GM18951 (cell line): ENCODE data around the gene PNPLA7.

Experiments
- POLR2A ChIP-seq: IDR thresholded peaks from 4 replicates; pipeline ENCODE4 v1.6.1; 2011; ENCODE audit warnings: mild to moderate bottlenecking; ENCODE audit not compliant: insufficient read length, insufficient read depth; ENCODE audit errors: extremely low read depth
- in situ Hi-C: fragments of 300-500 bp; cut with MboI; formaldehyde crosslinking; loops from one replicate; pipeline ENCODE4 v1.12.0; 2022; ENCODE audit warnings: low sequenced_read_pairs, mixed read lengths, inconsistent platforms; ENCODE audit not compliant: unreplicated experiment

The PNPLA7 gene

GRCh38 chr9:137496601-137497375 is 53.4 kb downstream of the PNPLA7 start:
- in situ Hi-C loops = no loop called here
- no peak for TF ChIP-seq POLR2A

- TF ChIP-seq POLR2A = no peak
- in situ Hi-C loops = no loop called here
Observed at GRCh38 chr9:137494550-137495351, 55.5 kb downstream of the PNPLA7 start.

DNA sequence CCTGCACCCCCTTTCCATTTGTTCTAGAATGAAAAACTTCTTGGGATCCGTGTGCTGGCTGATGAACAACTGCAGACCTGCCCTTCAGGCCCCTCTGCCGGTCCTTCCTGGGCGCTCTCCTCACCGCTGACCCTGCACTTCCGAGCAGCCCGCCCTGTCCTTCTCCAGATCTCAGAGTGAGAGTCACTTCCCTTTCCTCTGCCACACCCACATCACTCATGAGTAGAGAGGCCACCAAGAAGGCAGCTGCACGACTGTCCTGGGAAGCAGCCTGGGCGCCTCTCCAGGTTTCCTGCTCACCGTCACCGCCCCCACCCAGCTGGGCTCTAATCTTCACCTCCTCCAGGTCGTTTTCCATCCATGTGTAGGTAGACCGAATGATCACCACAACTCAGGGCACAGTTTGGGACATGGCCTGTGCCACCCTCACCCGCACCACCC is 56.1 kb downstream of the PNPLA7 start:
- no peak for TF ChIP-seq POLR2A
- in situ Hi-C loops = no loop called here

DNA sequence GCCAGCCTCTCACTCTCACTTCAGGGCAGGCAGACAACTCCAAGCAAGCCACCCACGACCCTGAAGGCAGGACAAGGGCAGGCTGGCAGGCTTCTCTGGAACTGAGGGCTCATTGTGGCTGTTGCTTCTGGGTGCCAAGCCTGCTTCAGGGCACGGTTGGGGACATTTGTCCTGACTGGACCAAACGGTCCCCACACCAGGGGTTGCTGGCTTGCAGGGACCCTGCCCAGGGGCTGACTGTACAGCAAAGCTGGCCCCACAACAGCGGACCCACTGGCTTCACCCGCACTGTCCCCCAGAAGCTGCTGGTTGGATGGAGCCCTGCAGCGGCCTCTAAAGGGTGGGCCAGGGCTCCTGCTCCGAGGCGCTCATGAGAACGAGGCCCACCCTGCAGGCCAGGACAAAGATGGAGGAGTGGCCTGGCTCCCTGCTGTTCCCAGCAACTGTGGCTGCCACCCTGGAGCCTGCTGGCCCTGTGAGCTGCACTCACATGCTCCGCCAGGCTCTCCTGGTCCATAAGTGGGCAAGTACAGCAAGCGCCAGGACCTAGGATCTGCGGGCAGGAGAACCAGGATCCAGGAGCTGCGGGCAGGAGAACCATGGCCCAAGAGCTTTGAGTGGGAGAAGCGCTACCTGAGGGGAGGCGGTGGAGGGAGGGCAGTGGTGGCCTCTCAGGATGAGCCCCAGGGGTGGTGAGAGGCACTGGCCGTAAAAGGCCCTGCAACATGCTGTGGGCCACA is 56.7 kb downstream of the PNPLA7 start:
- no peak for TF ChIP-seq POLR2A
- in situ Hi-C loops = no loop called here

DNA sequence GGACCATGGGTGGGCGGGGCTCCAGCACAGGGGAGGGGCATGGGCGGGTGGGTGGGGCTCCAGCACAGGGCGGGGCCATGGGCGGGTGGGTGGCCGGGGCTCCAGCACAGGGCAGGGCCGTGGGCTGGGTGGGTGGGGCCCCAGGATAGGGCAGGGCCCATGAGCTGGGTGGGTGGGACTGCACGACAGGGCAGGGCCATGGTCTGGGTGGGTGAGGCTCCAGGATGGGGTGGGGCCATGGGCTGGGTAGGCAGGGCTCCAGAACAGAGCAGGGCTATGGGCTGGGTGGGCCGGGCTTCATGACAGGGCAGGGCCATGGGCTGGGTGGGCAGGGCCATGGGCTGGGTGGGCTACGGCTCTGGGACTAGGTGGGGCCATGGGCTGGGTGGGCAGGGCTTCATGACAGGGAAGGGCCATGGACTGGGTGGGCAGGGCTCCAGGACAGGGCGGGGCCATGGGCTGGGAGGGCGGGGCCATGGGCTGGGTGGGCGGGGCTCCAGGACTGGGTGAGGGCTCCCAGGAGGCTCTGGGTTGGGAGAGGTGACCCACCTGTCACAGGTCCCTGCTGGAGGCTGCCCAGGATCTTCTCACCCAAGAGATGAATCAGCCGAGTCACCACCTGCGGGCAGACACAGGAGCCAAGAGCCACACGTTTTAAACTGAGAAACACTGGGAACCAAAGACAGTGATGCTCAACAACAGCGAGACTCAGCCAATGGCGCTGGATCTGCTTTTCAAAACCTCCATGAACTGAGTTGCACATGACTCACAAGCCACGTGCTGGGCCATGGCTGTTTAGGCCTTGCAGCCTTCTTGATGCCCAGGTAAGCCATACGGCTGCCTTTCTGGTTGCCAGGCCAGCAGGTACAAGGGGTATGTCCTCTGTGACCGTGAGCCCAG is 57.5 kb downstream of the PNPLA7 start:
- no peak for TF ChIP-seq POLR2A
- in situ Hi-C loops = no loop called here

GRCh38 chr9:137491735-137492432 is 58.3 kb downstream of the PNPLA7 start:
- no peak for TF ChIP-seq POLR2A
- in situ Hi-C loops = no loop called here

GRCh38 chr9:137490532-137491186 is 59.5 kb downstream of the PNPLA7 start:
- in situ Hi-C loops = no loop called here
- TF ChIP-seq POLR2A = no peak

DNA sequence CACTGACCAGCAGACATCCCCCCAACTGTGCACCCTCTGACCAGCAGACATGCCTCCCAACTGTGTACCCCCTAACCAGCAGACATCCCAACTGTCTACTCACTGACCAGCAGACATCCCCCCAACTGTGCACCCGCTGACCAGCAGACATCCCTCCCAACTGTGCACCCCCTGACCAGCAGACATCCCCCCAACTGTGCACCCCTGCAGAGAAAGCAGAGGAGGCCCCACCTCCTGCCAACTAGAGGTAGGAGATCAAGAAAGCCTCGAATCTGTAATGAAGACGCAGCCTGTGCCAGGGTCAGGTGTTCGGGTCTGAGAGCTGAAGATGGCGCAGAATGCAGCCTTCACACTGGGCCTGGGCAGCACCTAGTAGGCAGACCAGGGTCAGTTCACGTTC is 61.3 kb downstream of the PNPLA7 start:
- no peak for TF ChIP-seq POLR2A
- in situ Hi-C loops = no loop called here

DNA sequence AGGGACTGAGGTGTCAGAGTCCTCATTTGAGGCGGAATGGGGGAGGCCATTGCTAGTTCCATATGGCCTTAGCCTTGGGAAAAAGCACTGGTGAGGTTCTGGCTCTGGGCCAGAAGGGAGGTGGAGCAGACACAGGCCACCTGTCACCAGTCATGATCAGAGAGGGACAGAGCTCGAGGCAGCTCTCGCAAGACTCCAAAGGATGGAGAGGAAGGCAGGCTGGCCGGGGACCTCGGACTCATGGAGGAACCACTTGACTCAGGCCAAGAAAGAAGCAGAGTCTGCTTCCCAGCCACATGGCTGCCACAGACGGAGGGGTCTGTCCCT is 61.9 kb downstream of the PNPLA7 start:
- in situ Hi-C loops = no loop called here

GRCh38 chr9:137487454-137488326 is 62.5 kb downstream of the PNPLA7 start:
- in situ Hi-C loops = no loop called here

More for the DNA sequence above, 61.9 kb downstream of the PNPLA7 start:
- TF ChIP-seq POLR2A = no peak

DNA sequence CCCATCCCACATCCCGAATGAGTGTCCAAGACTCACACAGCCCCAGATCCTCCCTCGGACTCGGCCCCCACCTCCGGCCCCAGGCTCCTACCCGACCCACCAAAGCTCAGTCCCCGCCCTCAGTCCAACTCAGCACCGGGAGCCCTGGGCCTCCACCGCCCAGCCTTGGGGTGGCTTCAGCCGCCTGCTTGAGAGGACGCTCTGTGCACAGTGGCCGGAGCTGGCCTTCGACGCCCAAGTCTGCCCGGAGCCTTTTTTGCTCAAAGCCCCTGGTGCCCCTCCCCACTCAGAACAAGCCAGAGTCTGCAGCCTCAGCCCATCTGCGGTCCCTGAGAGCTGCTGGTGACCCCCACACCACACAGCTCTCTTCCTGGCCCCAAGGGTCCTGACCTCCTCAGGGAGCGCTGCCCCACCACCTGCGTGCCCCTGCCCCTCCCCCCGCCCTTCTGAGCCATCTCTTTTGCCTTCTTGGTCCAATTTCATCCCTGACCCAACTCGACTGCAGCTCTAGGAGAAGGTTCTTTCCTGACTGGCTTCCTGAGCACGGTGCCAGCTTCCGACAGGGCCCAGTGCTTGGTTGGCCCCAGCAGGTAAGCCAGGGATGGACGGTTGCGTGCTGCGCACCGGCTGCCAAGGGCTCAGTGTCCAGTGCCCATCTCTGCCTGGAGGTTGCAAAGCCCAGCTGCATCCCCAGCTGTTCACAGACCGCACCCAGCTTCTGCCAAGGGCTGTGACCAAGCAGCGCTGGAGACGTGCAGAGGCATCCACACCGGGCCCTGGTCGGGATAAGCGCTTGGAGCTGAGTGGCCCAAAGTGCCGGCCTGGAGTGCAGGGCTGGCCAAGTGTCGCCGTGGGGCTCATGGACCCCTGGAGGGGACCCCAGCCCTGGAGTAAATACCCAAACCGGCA is 63.4 kb downstream of the PNPLA7 start:
- in situ Hi-C loops = no loop called here
- no peak for TF ChIP-seq POLR2A

More at GRCh38 chr9:137487454-137488326, 62.5 kb downstream of the PNPLA7 start:
- no peak for TF ChIP-seq POLR2A
